ELR (cell line): ENCODE results near the gene TNFSF18.

ENCODE experiments used
- DNase-seq: peaks from one replicate; pipeline ENCODE4 v3.0.0-alpha.2; 2015; ENCODE audit warnings: low read depth

TNFSF18 gene

GRCh38 chr1:173039626-173040025, 11.1 kb downstream of the TNFSF18 start:
- DNase-seq, result peak; percentile 31

- DNase-seq, result no peak
Measured at GRCh38 chr1:173038875-173039554, 11.7 kb downstream of the TNFSF18 start.

GRCh38 chr1:173024543-173024942, 26.2 kb downstream of the TNFSF18 start:
- DNase-seq, result no peak

DNA sequence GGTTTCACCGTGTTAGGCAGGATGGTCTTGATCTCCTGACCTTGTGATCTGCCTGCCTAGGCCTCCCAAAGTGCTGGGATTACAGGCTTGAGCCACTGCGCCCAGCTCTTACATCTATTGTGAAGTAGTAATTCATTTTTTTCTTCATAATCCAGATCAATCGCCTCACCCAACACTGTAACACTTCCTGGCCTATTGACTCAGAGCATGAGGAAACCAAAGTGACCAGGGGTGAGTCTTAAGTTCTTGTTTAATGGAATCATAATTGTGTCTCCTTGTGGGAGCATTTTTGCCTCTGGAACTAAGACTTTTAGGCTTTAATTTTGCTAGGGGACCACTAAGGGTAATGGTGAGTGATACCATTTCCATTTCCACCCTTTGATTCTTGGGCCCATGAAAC, 27.4 kb downstream of the TNFSF18 start:
- peak; percentile 55 for DNase-seq

GRCh38 chr1:173020138-173020750, 30.5 kb downstream of the TNFSF18 start:
- no peak for DNase-seq

DNA sequence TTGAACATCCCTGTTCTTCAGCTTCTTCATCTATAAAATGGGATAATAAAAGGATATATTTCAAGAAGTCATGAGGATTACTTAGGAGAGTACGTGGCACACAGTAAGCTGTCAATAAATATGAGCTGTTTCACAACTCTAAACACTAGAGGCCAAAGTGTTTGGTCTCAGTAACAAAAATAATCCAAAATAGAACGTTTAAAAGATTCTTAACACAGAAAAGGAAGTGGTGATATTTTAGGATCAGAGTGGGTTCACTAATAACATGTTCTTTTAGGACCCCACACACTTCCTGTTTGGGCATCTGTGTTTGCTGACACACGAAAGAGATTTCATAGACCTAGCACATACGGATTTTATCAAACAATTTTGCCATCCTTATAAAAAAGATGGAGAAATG, 32.9 kb downstream of the TNFSF18 start:
- no peak for DNase-seq

GRCh38 chr1:173016419-173016818, 34.3 kb downstream of the TNFSF18 start:
- DNase-seq, result no peak

GRCh38 chr1:173015629-173016028, 35.1 kb downstream of the TNFSF18 start:
- no peak for DNase-seq

GRCh38 chr1:173014160-173014559, 36.6 kb downstream of the TNFSF18 start:
- DNase-seq, result no peak

- no peak for DNase-seq
Measured at GRCh38 chr1:173012126-173012525, 38.6 kb downstream of the TNFSF18 start.

GRCh38 chr1:173009597-173009996, 41.1 kb downstream of the TNFSF18 start:
- DNase-seq, result no peak

- peak; percentile 18 for DNase-seq
Measured at GRCh38 chr1:173005196-173005864, 45.4 kb downstream of the TNFSF18 start.

GRCh38 chr1:173002891-173003838, 47.6 kb downstream of the TNFSF18 start:
- peak; percentile 84 for DNase-seq

DNA sequence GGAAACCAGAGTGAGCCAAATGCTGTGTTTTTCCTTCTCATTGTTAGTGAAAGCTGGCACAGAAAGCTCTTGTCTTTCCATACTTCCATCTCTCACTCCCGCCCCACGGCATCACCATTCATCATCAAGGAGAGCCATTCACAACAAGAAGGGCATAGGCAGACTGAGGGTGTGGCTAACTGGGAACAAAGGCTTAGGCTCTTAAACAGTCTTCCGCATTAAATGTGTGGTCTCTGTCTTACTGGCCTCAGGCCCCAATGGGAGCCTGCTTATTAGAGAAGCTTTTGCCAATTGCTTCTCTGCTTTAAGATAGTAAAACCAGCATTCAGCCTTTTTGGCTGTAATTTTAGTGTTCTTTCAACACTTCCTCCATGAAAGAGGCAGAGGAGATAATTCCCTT, 51.4 kb downstream of the TNFSF18 start:
- no peak for DNase-seq

DNA sequence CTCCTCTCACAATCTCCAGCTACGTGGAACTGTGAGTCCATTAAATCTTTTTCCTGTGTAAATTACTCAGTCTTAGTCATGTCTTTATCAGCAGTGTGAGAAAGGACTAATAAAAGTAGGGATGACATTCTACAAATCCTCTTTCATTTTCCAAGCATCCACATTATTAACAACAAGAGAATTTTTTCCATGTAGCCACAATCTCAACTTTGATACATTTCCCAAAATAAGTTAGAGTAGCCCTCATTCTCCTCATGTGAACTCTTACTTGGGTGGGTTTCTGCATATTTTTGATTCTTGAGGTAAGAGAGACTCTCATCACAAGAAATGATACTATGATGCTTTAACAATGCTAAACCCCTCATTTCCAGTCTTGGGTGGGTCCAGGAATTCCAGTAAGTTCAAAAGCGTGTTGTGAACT, 52.8 kb downstream of the TNFSF18 start:
- peak; percentile 65 for DNase-seq

- DNase-seq, result peak; percentile 63
Measured at GRCh38 chr1:172993640-172994039, 57.1 kb downstream of the TNFSF18 start.

GRCh38 chr1:172991674-172992400, 58.9 kb downstream of the TNFSF18 start:
- DNase-seq, result no peak

DNA sequence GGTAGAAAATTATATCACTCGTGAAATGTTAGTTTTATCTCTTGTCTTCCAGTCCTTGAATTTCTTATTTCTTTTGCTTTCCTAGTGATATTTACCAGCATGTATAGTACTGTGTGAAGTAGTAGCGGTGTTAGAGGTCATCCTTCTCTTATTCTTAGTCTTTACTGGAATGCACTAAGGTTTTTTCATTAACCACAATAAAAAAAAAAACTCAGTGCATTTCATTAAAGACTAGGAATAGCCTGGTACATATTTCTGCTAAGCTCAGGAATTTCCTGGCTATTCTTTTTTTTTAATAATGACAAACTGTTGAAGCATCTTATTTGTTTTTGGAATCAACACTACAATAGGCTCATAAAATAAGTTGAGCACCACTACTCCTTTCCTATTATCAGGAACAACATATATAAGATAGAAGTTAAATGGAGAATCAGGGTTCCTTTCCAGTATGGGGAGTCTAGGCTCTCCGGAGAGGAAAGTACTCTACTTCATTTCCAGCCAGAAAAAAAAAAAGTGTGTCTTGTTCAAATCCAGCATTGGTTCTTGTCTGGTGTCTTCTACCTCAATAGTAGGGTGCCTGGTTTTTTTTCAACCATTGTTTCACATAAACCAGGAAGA, 60.0 kb downstream of the TNFSF18 start:
- peak; percentile 75 for DNase-seq
